ENCODE measurements around the gene DCDC1.

The DCDC1 gene

GRCh38 chr11:31026315-31026714 is 343.2 kb downstream of the DCDC1 start:
- H3K4me1 ChIP-seq: no peaks in the 10 kb centered on the region
- no peak overlapping the region for H3K4me3 ChIP-seq
- no peak for DNase-seq
- no peak overlapping the region for H3K27ac ChIP-seq
- no peak for TF ChIP-seq CTCF (IDR thresholded peaks at IDR 0.05)
- H3K9me3 ChIP-seq: no peaks in the 10 kb centered on the region
- no peaks in the 10 kb centered on the region for H3K36me3 ChIP-seq
- H3K27me3 ChIP-seq: no peaks in the 10 kb centered on the region
- intact Hi-C loops (cut with DNase I; ENCODE audit: low total_unique reads): no loop called here

- H3K27me3 ChIP-seq: no peaks in the 10 kb centered on the region
- TF ChIP-seq CTCF (IDR thresholded peaks at IDR 0.05): no peak
- no peaks in the 10 kb centered on the region for H3K4me1 ChIP-seq
- intact Hi-C loops (cut with DNase I; ENCODE audit: low total_unique reads): no loop called here
- no peaks in the 10 kb centered on the region for H3K9me3 ChIP-seq
- no peak overlapping the region for H3K4me3 ChIP-seq
- no peaks in the 10 kb centered on the region for H3K36me3 ChIP-seq
- no peak overlapping the region for H3K27ac ChIP-seq
- DNase-seq: no peak
These were observed 347.5 kb downstream of the DCDC1 start for GRCh38 chr11:31022080-31022479.

GRCh38 chr11:31019786-31020185 is 349.8 kb downstream of the DCDC1 start:
- H3K27ac ChIP-seq: no peak overlapping the region
- no peak overlapping the region for H3K4me3 ChIP-seq

GRCh38 chr11:31005202-31005601 is 364.3 kb downstream of the DCDC1 start:
- no peaks in the 10 kb centered on the region for H3K27me3 ChIP-seq
- intact Hi-C loops (cut with DNase I; ENCODE audit: low total_unique reads): no loop called here

More at GRCh38 chr11:31019786-31020185, 349.8 kb downstream of the DCDC1 start:
- H3K9me3 ChIP-seq: no peaks in the 10 kb centered on the region
- no peaks in the 10 kb centered on the region for H3K36me3 ChIP-seq
- no peaks in the 10 kb centered on the region for H3K27me3 ChIP-seq
- intact Hi-C loops (cut with DNase I; ENCODE audit: low total_unique reads): no loop called here
- DNase-seq: no peak
- TF ChIP-seq CTCF (IDR thresholded peaks at IDR 0.05): no peak
- no peaks in the 10 kb centered on the region for H3K4me1 ChIP-seq

GRCh38 chr11:31001427-31001826 is 368.1 kb downstream of the DCDC1 start:
- Histone ChIP-seq H3K4me3 (no peak overlapping the region), H3K27ac (no peak overlapping the region), H3K9me3 (no peaks in the 10 kb centered on the region), H3K36me3 (no peaks in the 10 kb centered on the region), H3K4me1 (no peaks in the 10 kb centered on the region), H3K27me3 (no peaks in the 10 kb centered on the region)
- TF ChIP-seq CTCF (IDR thresholded peaks at IDR 0.05): no peak
- intact Hi-C loops (cut with DNase I; ENCODE audit: low total_unique reads): no loop called here
- DNase-seq: no peak

More at GRCh38 chr11:31005202-31005601, 364.3 kb downstream of the DCDC1 start:
- no peak for DNase-seq
- TF ChIP-seq CTCF (IDR thresholded peaks at IDR 0.05): no peak
- Histone ChIP-seq H3K27ac (no peak overlapping the region), H3K4me1 (no peaks in the 10 kb centered on the region), H3K9me3 (no peaks in the 10 kb centered on the region), H3K36me3 (no peaks in the 10 kb centered on the region), H3K4me3 (no peak overlapping the region)

GRCh38 chr11:31000381-31000780 is 369.2 kb downstream of the DCDC1 start:
- Histone ChIP-seq H3K27me3 (no peaks in the 10 kb centered on the region), H3K4me3 (no peak overlapping the region), H3K27ac (no peak overlapping the region), H3K36me3 (no peaks in the 10 kb centered on the region), H3K4me1 (no peaks in the 10 kb centered on the region), H3K9me3 (no peaks in the 10 kb centered on the region)
- TF ChIP-seq CTCF (IDR thresholded peaks at IDR 0.05): no peak
- intact Hi-C loops (cut with DNase I; ENCODE audit: low total_unique reads): no loop called here
- DNase-seq: no peak

All from tibial artery (tissue), 4 donors.